ENCODE measurements around the gene ATP1A1. TPM values are rescaled to one million over a fixed set of nuclear protein-coding genes. Genes with fewer than 3 reads are reported as not detected.

The ATP1A1 gene
- total and polyA plus RNA-seq, 2 donors (not counting 3 experiments of a cell fraction or from before 2014, with no cell fraction given), result 263 to 325 TPM

GRCh38 chr1:116412480-116412798 is 39.4 kb downstream of the ATP1A1 start:
- DNase-seq (ENCODE audit: low read depth, low spot score) (no peak), FAIRE-seq (no peak)
- intact Hi-C loops (cut with micrococcal nuclease), result no loop called here
- H3K27me3 ChIP-seq (ENCODE audit: control insufficient read depth in 2 of 2, insufficient read depth in 2 of 2, low read length in 2 of 2), result no peaks in the 10 kb centered on the region
- no peak overlapping the region for H2AFZ ChIP-seq (ENCODE audit: low read depth, low read length)
- no peak overlapping the region for H3K27ac ChIP-seq (ENCODE audit: insufficient read depth, low read depth, low read length)
- H3K36me3 ChIP-seq (ENCODE audit: control insufficient read depth in 2 of 2, extremely low read depth in 1 of 2, insufficient read depth in 2 of 2, low read length in 2 of 2), result peaks cover 0 to 3% of the 10 kb centered on the region in 2 experiments
- no peak overlapping the region for H3K4me2 ChIP-seq (ENCODE audit: insufficient read depth, low read length)
- H3K79me2 ChIP-seq (ENCODE audit: control insufficient read depth, insufficient read depth, low read length), result no peaks in the 10 kb centered on the region
- H3K4me3 ChIP-seq (replicated peaks in 1 of 3; ENCODE audit: insufficient read depth in 1 of 3, low read depth in 1 of 3, low read length in 3 of 3), result no peak overlapping the region
- no peak for TF ChIP-seq CTCF (IDR thresholded peaks at IDR 0.05; ENCODE audit: extremely low read depth in 1 of 2, insufficient read depth in 1 of 2, low read depth in 1 of 2, low read length in 2 of 2)
- no peak for TF ChIP-seq FOS (IDR thresholded peaks at IDR 0.05; ENCODE audit: borderline replicate concordance, insufficient read depth, low read length)
- no peak for TF ChIP-seq EZH2 (IDR thresholded peaks at IDR 0.05; ENCODE audit: borderline replicate concordance, low read depth, low read length, severe bottlenecking)
- no peak for TF ChIP-seq GATA2 (IDR thresholded peaks at IDR 0.05; ENCODE audit: insufficient read depth, insufficient read length, low read depth, low read length)
- no peak for TF ChIP-seq MYC (IDR thresholded peaks at IDR 0.05; ENCODE audit: low read depth, low read length)
- no peak for TF ChIP-seq POLR2A (IDR thresholded peaks at IDR 0.05; ENCODE audit: low read depth, low read length)
- no peak for TF ChIP-seq JUN (IDR thresholded peaks at IDR 0.05; ENCODE audit: borderline replicate concordance, insufficient read depth, insufficient read length, low read depth)
- no peak for TF ChIP-seq MAX (IDR thresholded peaks at IDR 0.05; ENCODE audit: insufficient read depth, insufficient read length)
- TF ChIP-seq POLR2AphosphoS5 (IDR thresholded peaks at IDR 0.05; ENCODE audit: insufficient read depth, low read depth, low read length), result no peak
- H4K20me1 ChIP-seq (replicated peaks; ENCODE audit: control insufficient read depth, extremely low read depth, insufficient read depth, low read length), result no peaks in the 10 kb centered on the region
- no peaks in the 10 kb centered on the region for H3K4me1 ChIP-seq (ENCODE audit: control insufficient read depth, extremely low read depth, insufficient read depth, low read length)
- ChIA-PET POLR2A (no interaction called here), CTCF (interaction anchor here (1.0 kb wide), 1 partner anchor 73 kb away, joined by 3 read pairs; no protein-coding TSS in a partner anchor)
- no peaks in the 10 kb centered on the region for H3K9me3 ChIP-seq (replicated peaks; ENCODE audit: control insufficient read depth, insufficient read depth, low read length)
- no peaks in the 10 kb centered on the region for H3K9me1 ChIP-seq (replicated peaks; ENCODE audit: control insufficient read depth, extremely low read depth, insufficient read depth, low read length)
- H3K9ac ChIP-seq (replicated peaks; ENCODE audit: extremely low read depth, insufficient read depth, low read length), result no peak overlapping the region
- BruUV-seq (replicated peaks), result no TSS peak
- dilution Hi-C loops (cut with MboI; ENCODE audit: extremely low pct_ligation_motif_present, low sequenced_read_pairs), result no loop called here
